Activated T-helper 1 cell treated with Interleukin-2 at 50 U/mL for 16 hours (primary cell): ENCODE results near the gene EXOSC10.
"Not testable (repeated sequence)": the region's sequence is repeated elsewhere in the genome, so short reads cannot be mapped to it uniquely, and the experiment has no call there.

Source experiments
- DNase-seq: peaks from one replicate; pipeline ENCODE4 v3.0.0-alpha.2; 2020; ENCODE audit warnings: low read depth

Gene EXOSC10

DNA sequence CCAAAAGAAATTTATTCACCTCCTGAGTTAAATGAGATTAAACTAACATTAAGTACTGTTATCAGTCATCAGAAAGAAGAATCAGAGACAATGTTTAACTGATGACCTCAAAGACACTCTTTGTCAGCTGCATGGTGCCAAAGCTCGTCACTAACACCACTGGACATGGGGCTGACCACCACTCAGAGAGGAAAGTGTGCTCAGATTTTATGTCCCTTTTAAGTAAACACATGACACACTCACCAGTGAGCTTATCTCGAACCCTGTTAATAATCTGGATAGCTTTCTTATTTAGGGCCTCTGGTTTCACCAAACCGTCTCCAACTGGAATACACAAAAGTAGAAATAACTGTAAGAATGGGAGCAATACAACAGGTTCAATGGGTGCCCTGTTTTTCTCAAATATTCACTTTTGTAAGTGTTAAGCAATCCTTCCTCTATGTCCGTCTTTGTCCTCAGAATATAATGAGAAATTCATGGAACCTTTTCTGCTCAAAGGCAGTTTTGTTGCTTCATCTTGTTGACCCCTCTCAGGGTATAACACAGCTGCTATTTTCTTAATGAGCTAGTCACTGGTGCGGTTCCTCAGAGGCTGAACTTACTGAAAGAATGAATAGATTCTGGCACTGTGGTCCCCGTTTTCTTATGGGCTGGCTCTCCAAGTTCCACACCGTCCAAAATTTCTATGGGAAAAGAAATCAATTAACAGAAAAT lies 9.5 kb upstream of the EXOSC10 start:
- no peak for DNase-seq

DNA sequence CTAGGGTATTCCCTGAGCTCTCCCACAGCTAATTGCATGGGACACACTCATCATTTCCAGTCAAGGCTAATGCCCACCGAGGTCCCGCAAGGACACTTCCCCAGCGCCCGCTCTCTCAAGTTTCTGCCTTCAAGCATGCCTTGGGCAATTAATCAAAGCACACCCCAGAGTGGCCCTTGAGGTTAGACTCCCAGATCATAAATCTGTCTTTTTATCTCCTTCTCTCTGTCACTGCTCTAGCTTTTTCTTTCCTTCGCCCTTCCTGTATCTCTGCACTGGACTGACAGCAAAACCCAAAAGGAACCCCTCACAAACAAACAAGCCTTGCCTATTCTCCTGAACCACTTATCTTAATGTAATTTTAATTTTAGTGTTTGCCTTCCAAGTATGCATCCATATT lies 7.9 kb upstream of the EXOSC10 start:
- DNase-seq, result no peak

DNA sequence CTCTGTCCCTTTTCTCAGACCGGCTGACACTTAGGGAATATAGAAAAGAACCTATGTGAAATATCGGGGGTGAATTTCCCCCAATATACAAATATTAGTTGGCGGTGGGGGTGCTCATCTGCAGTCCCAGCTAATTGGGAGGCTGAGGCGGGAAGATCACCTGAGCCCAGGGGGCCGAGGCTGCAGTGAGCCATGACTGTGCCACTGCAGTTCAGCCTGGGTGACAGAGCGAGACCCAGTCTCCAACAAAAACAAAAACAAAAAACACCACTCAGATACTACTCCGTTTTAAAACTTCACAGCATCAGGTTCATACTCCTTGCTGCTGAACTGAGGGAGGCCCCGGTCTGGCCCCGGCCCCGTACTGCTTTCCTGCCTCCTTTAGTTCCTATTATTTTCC lies 5.9 kb upstream of the EXOSC10 start:
- DNase-seq, result no peak

DNA sequence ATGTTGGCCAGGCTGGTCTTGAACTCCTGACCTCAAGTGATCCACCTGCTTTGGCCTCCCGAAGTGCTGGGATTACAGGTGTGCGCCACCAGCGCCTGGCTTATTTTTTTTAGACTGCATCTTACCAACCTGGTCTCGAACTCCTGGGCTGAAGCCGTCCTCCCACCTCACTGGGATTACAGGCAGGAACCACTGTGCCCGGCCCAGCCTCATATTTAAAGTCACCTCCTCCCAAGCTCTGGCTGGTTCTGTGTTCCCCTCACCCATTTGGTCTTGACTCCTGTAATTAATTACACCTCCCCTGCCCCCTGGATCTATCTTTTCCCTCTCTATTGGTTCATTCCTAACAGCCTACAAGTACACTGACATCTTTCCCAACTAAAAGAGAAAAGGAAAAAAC lies 1.7 kb upstream of the EXOSC10 start:
- DNase-seq, result no peak

DNA sequence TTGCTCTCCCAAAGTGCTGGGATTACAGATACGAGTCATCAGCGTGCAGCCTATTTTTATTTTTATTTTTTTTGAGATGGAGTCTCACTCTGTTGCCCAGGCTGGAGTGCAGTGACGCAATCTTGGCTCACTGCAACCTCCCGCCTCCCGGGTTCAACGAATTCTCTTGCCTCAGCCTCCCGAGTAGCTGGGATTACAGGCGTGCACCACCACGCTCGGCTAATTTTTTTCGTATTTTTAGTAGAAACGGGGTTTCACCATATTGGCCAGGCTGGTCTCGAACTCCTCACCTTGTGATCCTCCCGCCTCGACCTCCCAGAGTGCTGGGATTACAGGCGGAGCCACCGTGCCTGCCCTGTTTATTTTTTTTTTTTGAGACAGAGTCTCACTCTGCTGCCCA lies 1.1 kb upstream of the EXOSC10 start:
- not testable (repeated sequence) for DNase-seq

DNA sequence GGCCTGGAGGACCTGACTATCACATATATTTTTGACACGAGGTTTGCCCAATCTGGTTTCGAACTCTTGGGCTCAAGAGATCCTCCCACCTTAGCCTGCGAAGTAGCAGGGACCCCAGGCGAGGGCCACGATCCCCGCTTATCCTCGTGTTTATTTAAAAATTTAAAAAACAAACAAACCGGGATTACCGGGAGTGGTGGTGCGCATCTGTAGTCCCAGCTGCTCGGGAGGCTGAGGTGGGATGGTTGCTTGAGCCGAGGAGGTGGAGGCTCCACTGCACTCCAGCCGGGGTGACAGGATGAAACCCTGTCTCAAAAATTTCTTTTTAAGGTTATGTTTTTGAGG lies 452 bp upstream of the EXOSC10 start:
- DNase-seq, result no peak

DNA sequence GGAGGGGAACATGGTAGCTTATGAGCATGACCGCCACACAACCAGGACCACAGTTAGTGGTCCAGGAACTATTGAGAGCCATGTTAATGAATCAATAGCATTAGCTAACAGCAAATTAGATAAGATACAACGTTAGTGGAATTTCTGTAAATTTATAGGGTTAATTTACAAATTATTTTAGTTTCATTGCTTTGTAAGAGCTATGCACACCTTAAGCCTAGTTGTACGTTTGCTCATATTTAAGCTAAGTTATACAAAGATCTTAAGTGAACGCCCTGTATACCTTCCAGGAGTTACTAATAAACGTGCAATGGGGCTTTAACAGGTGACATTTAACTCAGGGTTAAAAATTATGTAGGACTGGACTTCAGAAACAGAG lies 749 bp downstream of the EXOSC10 start:
- no peak for DNase-seq

DNA sequence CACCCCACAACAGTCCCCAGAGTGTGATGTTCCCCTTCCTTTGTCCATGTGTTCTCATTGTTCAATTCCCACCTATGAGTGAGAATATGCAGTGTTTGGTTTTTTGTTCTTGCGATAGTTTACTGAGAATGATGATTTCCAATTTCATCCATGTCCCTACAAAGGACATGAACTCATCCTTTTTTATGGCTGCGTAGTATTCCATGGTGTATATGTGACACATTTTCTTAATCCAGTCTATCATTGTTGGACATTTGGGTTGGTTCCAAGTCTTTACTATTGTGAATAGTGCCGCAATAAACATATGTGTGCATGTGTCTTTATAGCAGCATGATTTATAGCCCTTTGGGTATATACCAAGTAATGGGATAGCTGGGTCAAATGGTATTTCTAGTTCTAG lies 15.9 kb downstream of the EXOSC10 start:
- DNase-seq, result not testable (repeated sequence)

DNA sequence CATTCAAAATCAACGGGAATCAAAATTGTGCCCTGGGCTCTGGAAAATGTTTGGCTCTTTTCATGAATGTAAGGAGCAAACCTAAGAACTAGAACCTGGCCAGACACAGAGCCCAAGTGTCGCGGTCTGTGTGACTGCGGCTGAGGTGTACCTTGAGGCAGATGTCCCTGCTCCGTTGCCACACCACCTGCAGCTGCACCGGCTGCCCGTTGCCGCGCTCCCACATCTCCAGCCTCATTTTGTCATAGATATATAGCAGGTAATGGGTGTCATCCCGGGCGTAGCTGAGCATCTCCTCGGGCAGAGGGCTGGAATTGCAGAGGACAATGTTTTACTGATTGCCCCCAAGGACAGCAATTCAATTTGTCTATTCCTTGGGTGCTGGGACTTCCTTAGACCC lies 18.7 kb downstream of the EXOSC10 start:
- no peak for DNase-seq

DNA sequence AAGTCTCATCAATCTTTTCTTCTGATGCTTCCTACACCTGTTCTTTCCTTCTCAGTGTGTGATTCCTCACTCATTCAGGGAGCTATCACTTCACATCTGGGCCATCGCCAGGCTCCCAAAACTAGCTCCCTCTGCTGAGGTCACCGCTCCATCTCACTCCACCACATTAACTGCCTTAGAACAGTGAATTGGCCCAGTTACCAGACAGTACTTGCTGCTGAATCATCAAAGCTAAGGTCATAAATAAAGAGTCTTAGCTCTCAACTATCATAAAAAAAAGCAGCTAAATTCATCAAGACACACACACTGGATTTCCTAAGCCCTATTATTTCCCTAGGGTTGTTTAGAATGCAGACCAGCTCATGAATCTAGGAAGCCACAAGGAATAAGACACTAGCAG lies 21.0 kb downstream of the EXOSC10 start:
- no peak for DNase-seq

DNA sequence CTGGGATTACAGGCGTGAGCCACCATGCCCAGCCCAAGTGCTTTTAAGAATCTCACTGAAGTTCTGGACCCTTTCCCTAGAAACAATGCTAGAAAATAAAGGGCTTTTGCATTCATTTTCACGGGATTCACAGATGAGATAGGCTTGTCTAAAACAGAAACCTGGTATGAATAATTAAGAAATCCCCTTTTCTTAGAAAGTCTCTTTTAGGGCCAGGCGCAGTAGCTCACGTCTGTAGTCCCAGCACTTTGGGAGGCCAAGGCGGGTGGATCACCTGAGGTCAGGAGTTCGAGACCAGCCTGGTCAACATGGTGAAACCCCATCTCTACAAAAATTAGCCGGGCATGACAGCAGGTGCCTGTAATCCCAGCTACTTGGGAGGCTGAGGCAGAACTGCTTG lies 26.3 kb downstream of the EXOSC10 start:
- DNase-seq, result not testable (repeated sequence)

DNA sequence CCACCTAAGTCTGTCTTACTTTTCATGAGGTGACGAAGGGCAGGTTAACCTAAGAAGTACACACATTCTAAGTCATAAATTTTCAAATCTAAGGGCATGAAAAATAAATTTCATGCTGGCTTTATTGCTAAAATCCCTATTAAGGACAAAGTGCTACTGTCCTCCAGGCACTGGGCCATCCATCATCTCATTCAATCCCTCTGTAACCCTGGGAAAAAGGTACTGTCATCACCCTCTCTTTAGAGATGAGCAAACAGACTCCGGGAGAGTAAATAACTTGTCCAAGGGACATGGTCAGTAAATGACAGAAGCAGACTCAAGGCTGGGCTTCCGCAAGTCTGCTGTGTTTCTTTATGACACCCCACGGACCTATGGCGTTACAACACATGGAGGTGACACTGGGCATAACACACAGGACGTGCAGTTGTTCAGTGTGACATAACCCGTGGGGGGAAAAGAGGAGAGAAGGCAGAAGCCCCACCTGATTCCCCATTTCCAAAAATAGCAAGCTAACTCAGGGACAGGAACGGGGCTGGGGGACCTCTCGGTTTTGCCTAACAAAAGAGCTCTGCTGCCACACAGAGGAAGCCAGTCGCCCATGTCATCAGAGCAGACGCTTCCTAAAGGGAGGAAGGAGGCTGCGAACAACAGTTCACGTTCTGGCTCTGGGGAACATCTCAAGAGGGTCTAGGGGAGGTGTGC lies 27.3 kb downstream of the EXOSC10 start:
- DNase-seq, result no peak

DNA sequence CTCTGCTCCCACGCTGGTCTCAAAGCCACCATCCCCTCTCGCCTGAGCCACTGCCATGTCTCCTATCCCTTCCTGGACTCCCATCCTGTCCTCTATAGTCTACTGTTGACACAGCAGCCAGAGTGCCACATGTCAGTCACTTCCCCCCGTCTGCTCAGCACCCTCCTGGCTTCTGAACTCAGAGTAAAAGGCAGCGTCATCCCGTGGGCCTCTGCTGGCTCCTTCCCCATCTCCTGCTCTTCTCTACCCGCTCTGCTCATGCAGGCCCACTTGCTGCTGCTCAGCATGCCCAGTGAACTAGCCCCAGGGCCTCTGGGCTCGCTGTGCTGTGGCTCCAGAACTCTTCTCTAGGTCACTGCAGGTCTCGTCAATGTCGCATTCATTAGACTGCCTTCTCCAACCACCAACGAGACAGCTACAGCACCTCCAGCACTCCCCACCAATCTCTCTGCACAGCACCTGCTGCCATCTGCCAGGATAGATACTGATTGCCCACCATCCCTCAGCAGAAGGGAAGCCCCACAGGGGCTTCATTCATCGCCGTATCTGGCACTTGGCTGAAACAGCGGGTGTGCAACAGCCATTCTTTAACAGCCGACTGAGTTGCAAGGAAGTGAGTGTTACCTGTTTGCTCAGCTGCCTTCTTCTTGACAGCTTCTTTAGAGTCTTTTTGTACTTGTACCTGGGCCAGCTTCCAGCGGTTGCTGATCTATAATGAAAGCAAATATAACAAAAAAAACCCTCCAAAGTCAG lies 28.0 kb downstream of the EXOSC10 start:
- DNase-seq, result no peak

DNA sequence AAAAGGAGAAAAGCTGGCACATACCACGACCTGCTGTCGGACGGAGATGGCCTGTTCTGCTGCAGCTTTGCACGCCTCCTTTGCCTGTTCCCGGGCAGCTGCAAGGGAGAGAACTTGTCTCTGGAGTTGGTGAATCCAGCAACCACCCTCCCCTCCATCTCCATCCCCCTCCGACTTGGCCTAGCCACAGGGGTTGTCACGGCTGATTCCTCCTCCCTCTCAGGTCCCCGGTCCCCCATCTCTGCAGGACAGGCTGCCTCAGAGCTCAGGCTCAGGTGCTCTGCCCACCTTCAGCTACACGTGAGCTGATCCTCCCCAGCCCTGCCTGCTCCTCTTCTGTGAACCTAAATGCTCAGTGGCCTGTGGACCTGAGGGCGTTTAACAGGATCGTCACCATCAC lies 28.8 kb downstream of the EXOSC10 start:
- no peak for DNase-seq

DNA sequence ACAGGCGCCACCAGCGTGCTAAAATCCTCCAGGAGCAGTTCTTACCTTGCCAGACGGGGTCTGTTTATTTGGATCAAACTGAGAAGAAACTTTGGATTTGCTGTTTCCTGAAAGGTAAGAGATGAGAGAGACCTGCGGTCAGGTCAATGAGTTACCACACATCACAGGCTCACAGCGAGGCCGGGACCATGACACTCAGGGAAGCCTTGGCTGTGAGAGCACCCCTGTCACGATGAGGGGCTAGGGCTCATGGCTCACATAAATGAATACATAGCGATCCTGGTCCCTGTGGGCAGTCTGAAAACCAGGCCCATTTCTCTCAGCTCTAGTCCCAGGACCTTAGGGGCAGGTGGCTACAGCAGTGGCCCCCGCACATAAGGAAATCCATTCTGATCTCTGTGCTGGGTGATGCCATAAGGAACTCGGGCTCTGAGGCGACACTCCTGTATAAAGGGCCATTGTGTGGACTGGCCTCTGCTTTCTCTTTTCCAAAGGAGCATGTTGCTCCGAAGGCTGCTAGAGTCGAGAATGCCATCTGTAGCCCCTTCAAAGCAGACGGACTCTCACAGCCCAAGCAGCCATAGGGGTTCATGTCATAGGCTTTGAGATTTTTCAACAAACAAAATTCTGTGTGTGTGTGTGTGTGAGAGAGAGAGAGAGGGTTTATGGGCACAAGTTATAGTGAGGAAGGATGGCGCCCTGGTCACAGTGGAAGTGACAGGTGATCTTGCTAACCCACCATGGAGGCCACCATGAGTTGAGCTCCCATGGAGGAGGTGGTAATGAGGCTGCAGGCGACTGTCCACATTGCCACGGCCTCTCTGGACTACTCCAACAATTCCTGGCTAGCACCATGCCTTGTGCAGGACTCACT lies 30.8 kb downstream of the EXOSC10 start:
- DNase-seq, result no peak

DNA sequence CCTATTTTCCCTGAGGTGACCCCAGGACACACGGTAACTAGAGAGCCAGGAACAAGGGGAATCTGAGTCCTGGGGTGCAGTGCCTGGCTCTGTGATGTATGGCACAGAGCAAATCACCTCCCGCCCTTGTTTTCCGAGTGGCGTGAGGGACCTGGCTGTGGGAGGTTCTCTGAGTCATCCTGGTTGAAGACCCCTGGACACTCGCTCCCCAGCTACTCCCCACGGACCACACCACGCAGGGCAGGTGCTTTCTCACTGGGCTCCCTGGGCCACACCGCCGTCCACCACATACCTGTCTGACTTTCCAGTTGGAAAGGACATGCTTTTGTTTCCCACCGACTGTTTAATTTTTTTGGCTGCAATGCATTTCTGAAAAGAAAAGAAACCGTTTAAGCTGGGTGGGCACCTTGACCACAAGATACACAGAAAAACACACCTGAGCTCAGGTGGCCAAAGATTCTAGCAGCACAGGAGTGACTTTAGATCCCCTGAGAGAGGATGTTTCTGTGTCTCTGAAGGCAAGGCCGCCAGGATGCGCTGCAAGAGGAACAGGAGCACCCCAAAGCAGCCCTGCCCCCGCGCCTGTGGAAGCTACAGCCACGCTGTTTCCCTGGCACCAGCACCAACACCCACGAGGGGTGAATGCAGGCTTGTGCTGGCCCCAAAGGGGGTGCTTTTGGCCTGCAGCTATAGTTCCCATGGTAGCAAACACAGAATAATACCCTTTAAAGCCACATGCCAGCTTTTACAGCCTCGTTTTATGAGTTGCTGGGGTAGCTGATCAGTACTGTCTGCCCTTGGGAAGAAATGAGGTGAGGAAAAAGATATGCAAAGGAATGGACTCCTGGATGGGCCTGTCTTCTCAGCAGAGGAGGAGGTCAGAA lies 31.7 kb downstream of the EXOSC10 start:
- no peak for DNase-seq

DNA sequence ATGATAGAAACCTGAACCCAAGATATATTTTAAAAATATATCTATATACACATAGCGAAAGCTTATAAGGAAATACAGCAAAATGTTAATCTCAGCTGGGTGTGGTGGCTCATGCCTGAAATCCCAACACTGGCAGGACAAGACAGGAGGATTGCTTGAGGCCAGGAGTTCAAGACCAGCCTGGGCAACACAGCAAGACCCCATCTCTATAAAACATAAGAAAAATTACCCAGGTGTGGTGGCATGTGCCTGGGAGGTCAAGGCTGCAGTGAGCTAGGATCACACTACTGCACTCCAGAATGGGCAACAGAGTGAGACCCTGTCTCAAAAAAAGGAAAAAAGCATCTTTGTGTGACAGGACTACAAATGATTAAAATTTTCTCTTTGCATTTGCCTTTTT lies 33.9 kb downstream of the EXOSC10 start:
- no peak for DNase-seq

DNA sequence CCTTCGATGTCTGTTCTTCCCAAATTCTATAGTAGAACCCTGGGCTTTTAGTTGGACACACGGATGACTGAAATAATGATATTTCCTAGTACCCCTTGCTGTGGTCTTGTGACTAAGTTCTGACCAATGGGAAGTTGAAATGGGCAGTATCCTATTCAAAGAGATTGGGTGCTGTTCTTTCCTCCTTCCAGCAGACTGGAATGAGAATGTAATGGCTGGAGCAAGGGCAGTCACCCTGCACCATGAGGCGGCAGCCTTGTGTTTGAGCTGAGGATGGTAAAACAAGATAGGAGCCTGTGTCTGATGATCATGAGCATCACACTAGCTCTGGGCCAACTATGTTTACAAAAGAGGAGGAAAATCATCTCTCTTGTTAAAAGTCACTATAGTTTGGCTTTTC lies 34.7 kb downstream of the EXOSC10 start:
- DNase-seq, result no peak

DNA sequence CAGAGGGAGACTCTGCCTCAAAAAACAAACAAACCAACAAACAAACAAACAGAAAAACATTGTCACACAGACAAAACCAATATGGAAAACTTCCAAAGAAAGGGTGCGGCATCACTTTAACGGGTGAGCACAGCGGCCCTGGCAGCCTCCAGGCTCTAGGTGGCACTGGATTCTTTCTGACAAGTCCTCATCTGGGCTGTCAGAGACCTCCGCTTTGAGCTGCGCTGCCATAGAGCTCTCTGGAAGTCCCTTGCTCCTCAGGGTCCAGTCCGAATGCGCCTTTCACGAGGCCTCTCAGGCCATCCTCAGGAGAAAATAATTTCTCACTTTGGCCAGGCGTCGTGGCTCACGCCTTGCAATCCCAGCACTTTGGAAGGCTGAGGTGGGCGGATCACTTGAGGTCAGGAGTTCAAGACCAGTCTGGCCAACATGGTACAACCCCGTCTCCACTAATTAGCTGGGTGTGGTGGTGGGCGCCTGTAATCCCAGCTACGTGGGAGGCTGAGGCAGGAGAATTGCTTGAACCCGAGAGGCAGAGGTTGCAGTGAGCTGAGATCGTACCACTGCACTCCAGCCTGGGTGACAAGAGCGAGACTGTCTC lies 35.6 kb downstream of the EXOSC10 start:
- DNase-seq, result not testable (repeated sequence)

DNA sequence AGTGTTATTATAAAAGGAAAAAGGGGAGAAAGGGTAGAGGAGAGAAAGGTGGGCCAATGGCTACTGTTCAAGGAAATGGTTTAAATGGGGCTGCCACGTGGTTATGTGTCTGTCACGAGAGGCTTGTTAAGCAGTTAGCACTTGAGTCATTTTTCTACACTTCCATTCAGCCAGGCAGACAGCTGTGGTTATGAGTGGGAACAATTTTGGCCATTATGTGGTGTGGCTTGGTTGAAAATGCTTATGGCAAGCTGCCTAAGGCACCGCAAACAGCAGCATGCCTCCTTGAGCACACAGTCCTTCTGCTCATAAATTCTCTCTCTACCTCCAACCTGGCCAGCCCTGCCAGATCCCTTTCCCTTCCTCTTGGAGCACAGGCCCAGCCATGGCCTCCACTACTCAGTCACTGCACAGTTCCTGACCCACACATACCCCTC lies 36.7 kb downstream of the EXOSC10 start:
- no peak for DNase-seq
